ENCODE results near the gene SLC50A1. TPM values are rescaled to one million over a fixed set of nuclear protein-coding genes. Genes with fewer than 3 reads are reported as not detected.

The SLC50A1 gene
- total and polyA plus RNA-seq, 9 of the 15 experiments (the other 6 are each of a cell fraction or from before 2014, with no cell fraction given): 46.5 to 132 (median 91.9) TPM

GRCh38 chr1:155176544-155177071, 41.0 kb downstream of the SLC50A1 start (continued):
- TF ChIP-seq ZFX (CRISPR knock-in tag; IDR thresholded peaks at IDR 0.05) (no peak), BHLHE40 (IDR thresholded peaks at IDR 0.05; ENCODE audit: low read length) (no peak), ZNF589 (CRISPR knock-in tag; IDR thresholded peaks at IDR 0.05; ENCODE audit: low read depth) (no peak), SMAD3 (CRISPR knock-in tag; conservative IDR thresholded peaks at IDR 0.05) (0 out of 2 replicates have a peak, but pooled peaks have one; percentile 52), ZNF717 (CRISPR knock-in tag; IDR thresholded peaks at IDR 0.05) (no peak), DACH1 (IDR thresholded peaks at IDR 0.05; ENCODE audit: partially characterized antibody) (no peak), ZNF197 (CRISPR knock-in tag; IDR thresholded peaks at IDR 0.05; ENCODE audit: low read depth) (no peak), RFX7 (CRISPR knock-in tag; IDR thresholded peaks at IDR 0.05) (no peak), RREB1 (CRISPR knock-in tag; IDR thresholded peaks at IDR 0.05) (no peak), ETV1 (tag; conservative IDR thresholded peaks at IDR 0.05; ENCODE audit: low read depth) (peak; percentile 48; the same call in 1 of the 2 replicates), MAFK (IDR thresholded peaks at IDR 0.05; ENCODE audit: low read length) (no peak), GTF2B (IDR thresholded peaks at IDR 0.05; ENCODE audit: extremely low read depth, insufficient read length) (no peak), CBX1 (IDR thresholded peaks at IDR 0.05; ENCODE audit: low read depth) (no peak)
- TF ChIP-seq, protein P1, sequence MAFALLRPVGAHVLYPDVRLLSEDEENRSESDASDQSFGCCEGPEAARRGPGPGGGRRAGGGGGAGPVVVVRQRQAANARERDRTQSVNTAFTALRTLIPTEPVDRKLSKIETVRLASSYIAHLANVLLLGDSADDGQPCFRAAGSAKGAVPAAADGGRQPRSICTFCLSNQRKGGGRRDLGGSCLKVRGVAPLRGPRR (CRISPR knock-in tag; IDR thresholded peaks at IDR 0.05): no peak
- TF ChIP-seq, protein P2, sequence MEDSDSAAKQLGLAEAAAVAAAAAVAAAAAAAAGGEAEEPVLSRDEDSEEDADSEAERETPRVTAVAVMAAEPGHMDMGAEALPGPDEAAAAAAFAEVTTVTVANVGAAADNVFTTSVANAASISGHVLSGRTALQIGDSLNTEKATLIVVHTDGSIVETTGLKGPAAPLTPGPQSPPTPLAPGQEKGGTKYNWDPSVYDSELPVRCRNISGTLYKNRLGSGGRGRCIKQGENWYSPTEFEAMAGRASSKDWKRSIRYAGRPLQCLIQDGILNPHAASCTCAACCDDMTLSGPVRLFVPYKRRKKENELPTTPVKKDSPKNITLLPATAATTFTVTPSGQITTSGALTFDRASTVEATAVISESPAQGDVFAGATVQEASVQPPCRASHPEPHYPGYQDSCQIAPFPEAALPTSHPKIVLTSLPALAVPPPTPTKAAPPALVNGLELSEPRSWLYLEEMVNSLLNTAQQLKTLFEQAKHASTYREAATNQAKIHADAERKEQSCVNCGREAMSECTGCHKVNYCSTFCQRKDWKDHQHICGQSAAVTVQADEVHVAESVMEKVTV (CRISPR knock-in tag; IDR thresholded peaks at IDR 0.05): 0 out of 2 replicates have a peak, but pooled peaks have one; percentile 35

Data from K562 (cell line).